Right lobe of liver (tissue), 4 donors: ENCODE data around the gene IL1RAPL1.

ENCODE experiments used
- CTCF ChIP-seq, 4 donors: fragments of 200-600 bp in 3 of 4; fragments of 450-650 bp in 1 of 4; IDR thresholded peaks; one replicate each; pipeline versions ENCODE4 v1.5.1 to v1.8.0; 2016 to 2022; ENCODE audit warnings: antibody characterized with exemption in 4 of 4, mild to moderate bottlenecking in 2 of 4
- POLR2A ChIP-seq: fragments of 450-650 bp; IDR thresholded peaks from one replicate; pipeline ENCODE4 v1.6.1; 2017; ENCODE audit warnings: antibody characterized with exemption, mild to moderate bottlenecking
- donor health status: DM: no; HTN: no; CAD: no.
- donor health status: DM: no; HTN: no; CAD: no.
- donor health status: DM: no; HTN: yes; CAD: no.

GRCh38 chrX:29880977-29881376 is 1293.7 kb downstream of the IL1RAPL1 start:
- TF ChIP-seq CTCF (IDR thresholded peaks at IDR 0.05) (no peak), POLR2A (no peak)
